ENCODE measurements around the gene SCN5A. TPM values are rescaled to one million over a fixed set of nuclear protein-coding genes. Genes with fewer than 3 reads are reported as not detected.

Gene SCN5A
- total and polyA plus RNA-seq, 2 of the 13 experiments (the other 11 are each of a cell fraction or from before 2014, with no cell fraction given) = 0.22 TPM; not detected in 1

- TF ChIP-seq, protein P1, sequence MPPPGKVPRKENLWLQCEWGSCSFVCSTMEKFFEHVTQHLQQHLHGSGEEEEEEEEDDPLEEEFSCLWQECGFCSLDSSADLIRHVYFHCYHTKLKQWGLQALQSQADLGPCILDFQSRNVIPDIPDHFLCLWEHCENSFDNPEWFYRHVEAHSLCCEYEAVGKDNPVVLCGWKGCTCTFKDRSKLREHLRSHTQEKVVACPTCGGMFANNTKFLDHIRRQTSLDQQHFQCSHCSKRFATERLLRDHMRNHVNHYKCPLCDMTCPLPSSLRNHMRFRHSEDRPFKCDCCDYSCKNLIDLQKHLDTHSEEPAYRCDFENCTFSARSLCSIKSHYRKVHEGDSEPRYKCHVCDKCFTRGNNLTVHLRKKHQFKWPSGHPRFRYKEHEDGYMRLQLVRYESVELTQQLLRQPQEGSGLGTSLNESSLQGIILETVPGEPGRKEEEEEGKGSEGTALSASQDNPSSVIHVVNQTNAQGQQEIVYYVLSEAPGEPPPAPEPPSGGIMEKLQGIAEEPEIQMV (CRISPR knock-in tag; IDR thresholded peaks at IDR 0.05; ENCODE audit: low read depth) = no peak
- TF ChIP-seq ZNF556 (CRISPR knock-in tag; IDR thresholded peaks at IDR 0.05; ENCODE audit: borderline replicate concordance) (no peak), HOXD1 (CRISPR knock-in tag; IDR thresholded peaks at IDR 0.05) (no peak), ZNF792 (CRISPR knock-in tag; IDR thresholded peaks at IDR 0.05) (no peak), NPAS2 (CRISPR knock-in tag; IDR thresholded peaks at IDR 0.05; ENCODE audit: borderline replicate concordance) (no peak), ZNF777 (CRISPR knock-in tag; IDR thresholded peaks at IDR 0.05) (no peak), SNAPC2 (CRISPR knock-in tag; IDR thresholded peaks at IDR 0.05) (no peak), ZNF570 (CRISPR knock-in tag; IDR thresholded peaks at IDR 0.05; ENCODE audit: borderline replicate concordance) (no peak), ZFP90 (CRISPR knock-in tag; IDR thresholded peaks at IDR 0.05; ENCODE audit: borderline replicate concordance) (no peak), ZSCAN31 (CRISPR knock-in tag; IDR thresholded peaks at IDR 0.05; ENCODE audit: low read depth) (no peak), ZNF496 (CRISPR knock-in tag; IDR thresholded peaks at IDR 0.05; ENCODE audit: insufficient replicate concordance) (no peak), SMC3 (IDR thresholded peaks at IDR 0.05; ENCODE audit: low read length) (peak; percentile 84), FOXA3 (CRISPR knock-in tag; IDR thresholded peaks at IDR 0.05) (0 out of 2 replicates have a peak, but pooled peaks have one; percentile 6), ZNF883 (CRISPR knock-in tag; IDR thresholded peaks at IDR 0.05; ENCODE audit: not compliant biosample characterization) (no peak), STAG1 (CRISPR knock-in tag; IDR thresholded peaks at IDR 0.05) (peak; percentile 72), DNMT3B (CRISPR knock-in tag; conservative IDR thresholded peaks at IDR 0.05) (no peak), ZMYM2 (CRISPR knock-in tag; IDR thresholded peaks at IDR 0.05) (no peak), GLI4 (CRISPR knock-in tag; IDR thresholded peaks at IDR 0.05; ENCODE audit: borderline replicate concordance) (no peak), ZNF615 (CRISPR knock-in tag; IDR thresholded peaks at IDR 0.05; ENCODE audit: borderline replicate concordance) (no peak), ZNF468 (CRISPR knock-in tag; IDR thresholded peaks at IDR 0.05) (no peak), MED13 (CRISPR knock-in tag; IDR thresholded peaks at IDR 0.05) (no peak), KAT7 (CRISPR knock-in tag; IDR thresholded peaks at IDR 0.05; ENCODE audit: borderline replicate concordance) (no peak)
These were observed 128.0 kb downstream of the SCN5A start (continued) for GRCh38 chr3:38521391-38521987.
